Myocyte (in vitro differentiated cells): ENCODE results near the gene EHD2. TPM values are rescaled to one million over a fixed set of nuclear protein-coding genes. Genes with fewer than 3 reads are reported as not detected.

Source experiments
- DNase-seq: peaks from one replicate; pipeline ENCODE4 v3.0.0-alpha.2; 2012; ENCODE audit warnings: low read depth
- total RNA-seq: library from RNA; depleted of rRNA; stranded (reverse); fragments of >200 nt; gene quantifications from 2 replicates; pipeline ENCODE4 v1.2.3, GENCODE V29; 2014

Gene EHD2
- total RNA-seq, 1 donor from 2014 or later, result 97.9 TPM

GRCh38 chr19:47687906-47688305, 25.3 kb upstream of the EHD2 start:
- no peak for DNase-seq

DNA sequence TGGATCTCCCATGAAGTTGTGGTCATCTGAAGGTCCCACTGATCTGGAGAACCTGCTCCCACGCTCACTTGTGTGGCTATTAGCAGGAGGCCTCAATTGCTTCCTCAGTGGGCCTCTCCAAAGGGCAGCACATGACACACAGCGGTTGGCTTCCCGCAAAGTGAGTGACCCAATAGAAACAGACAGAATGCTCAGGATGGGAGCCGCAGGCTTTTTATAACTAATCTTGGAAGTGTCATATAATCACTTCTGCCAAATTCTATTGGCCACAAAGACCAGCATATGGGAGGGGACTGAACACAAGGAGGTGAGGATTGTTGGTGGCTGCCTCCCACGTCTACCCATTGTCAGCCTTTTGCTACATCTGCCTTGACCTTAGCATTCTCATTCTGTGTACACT, 22.1 kb upstream of the EHD2 start:
- DNase-seq, result no peak

DNA sequence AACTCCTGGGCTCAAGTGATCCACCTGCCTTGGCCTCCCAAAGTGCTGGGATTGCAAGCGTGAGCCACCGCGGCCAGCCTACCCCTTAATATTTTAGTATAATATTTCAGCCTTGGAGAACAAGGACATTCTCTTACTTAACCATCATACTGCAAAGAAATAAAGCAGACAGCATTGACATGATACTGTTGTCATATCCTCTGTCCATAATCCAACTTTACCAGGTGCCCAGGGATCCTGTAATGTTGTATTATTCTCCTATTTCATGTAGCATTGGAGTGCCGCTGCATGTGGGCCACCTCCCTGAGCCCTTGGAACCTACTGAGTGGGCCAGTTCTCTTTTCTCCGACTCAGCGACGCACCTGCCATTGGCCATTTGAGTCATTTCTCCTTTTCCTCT, 21.4 kb upstream of the EHD2 start:
- no peak for DNase-seq

- no peak for DNase-seq
These were observed 19.7 kb upstream of the EHD2 start for GRCh38 chr19:47693489-47693888.

- DNase-seq, result no peak
These were observed 19.3 kb upstream of the EHD2 start for GRCh38 chr19:47693903-47694302.

GRCh38 chr19:47694466-47695273, 18.6 kb upstream of the EHD2 start:
- no peak for DNase-seq

GRCh38 chr19:47695533-47696262, 17.5 kb upstream of the EHD2 start:
- DNase-seq, result no peak

- no peak for DNase-seq
These were observed 16.6 kb upstream of the EHD2 start for GRCh38 chr19:47696635-47697034.

DNA sequence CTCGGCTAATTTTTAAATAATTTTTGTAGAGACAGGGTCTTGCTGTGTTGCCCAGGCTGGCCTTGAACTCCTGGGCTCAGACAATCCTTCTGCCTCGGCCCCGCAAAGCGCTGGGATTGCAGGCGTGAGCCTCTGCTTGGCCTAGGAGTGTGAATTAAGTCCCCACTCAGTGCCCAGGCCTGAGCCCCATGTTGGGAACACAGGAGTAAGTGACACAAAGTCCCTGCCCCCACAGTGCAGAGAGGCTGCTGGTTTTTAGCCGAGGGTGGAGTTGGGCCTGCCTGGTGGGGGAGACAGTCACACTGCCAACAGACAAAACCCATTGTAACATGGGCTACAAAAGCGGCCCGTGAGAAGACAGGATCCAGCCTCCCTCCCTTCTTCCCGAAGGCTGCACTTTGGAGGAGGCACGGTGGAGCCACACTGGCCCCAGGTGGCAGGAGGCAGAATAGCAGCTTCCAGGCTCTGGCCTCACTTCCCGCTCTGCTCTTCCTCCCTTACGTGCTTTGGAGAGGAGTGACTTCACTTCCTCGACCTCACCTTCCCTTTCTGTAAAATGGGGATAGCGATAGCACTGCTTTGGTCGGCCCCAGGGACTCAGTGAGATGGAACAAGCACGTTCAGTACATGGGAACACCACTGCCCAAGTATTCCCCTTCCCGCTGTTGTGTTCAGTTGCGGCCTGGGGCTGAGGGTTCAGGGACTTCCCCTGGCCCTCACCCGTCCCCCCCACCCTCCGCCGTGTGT, 15.2 kb upstream of the EHD2 start:
- DNase-seq, result peak; percentile 80

DNA sequence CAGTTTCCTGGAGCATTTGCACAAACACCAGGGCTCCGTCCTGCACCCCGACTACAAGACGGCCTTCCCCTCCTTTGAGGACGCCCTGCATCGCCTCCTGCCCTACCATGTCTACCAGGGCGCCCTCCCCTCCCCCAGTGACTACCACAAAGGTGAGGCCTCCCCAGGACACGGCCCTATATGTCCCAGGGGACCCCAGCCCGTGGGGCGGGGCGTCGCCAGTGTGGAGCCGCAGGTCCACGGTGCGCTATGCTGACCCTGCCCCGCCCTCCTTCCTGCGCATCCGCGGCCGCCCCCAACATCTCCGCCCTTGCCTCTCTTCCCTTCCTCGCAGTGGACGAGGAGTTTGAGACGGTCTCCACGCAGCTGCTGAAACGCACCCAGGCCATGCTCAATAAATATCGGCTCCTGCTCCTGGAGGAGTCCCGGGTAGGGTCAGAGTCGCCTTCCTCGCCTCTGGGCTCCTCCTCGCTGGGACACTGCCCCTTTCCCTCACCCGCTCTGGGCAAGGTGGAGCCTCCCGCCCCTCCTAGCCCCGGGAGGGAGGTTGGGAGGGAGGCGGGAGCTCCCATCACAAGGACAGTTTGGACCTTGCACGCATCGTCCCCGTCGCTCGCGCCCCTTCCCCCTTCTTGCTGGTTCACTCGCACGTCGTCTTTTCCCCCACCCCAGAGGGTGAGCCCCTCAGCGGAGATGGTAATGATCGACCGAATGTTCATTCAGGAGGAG, 14.4 kb upstream of the EHD2 start:
- no peak for DNase-seq

DNA sequence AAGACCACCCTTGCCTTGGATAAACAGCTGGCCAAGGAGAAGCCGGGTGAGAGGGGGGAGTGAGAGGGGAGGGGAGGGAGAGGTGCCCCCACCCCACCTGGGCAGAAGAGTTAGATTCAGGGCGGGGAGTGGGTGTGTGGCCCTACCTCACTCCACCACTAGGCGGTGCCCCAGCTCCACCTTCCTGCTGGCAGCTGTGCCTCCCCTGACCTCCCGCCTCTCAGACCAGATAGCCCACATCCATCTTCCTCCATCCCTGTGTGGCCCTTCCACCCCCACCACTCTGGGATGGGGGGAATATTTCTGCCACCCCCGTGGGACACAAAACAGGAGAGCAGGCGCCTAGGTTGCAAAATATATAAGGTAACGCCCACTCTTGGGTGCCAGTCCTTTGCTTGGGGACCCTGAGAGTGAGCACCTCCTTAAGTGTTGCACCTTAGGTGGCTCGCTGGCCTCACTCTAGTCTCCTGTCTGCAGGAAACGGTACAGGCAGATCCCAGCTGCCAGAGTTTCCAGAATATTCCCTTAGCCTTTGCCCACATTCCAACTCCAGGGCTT, 13.8 kb upstream of the EHD2 start:
- DNase-seq, result peak; percentile 47

DNA sequence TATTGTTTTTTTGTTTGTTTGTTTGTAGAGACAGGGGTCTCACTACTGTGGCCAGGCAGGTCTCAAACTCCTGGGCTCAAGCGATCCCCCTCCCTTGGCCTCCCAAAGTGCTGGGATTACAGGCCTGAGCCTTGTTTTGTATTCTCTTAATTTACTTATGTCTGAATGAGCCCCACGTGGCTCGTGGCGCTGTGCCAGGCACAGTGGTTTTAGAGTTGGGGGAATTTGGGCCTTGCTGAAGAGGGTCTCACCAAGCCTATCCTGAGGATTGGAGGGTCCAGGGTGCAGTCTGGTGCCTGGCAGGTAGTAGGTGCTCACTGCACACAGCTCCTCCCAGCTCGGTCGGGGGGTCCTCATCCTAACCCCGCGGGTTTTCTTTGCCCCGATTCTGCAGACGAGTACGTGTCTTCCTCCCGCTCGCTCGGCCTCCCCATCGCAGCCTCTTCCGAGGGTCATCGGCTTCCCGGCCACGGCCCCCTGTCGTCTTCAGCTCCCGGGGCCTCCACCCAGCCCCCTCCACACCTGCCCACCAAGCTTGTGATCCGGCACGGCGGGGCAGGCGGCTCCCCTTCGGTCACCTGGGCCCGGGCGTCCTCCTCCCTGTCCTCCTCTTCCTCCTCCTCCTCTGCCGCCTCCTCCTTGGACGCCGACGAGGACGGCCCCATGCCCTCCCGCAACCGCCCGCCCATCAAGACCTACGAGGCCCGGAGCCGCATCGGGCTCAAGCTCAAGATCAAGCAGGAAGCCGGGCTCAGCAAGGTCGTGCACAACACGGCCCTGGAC, 12.1 kb upstream of the EHD2 start:
- no peak for DNase-seq

DNA sequence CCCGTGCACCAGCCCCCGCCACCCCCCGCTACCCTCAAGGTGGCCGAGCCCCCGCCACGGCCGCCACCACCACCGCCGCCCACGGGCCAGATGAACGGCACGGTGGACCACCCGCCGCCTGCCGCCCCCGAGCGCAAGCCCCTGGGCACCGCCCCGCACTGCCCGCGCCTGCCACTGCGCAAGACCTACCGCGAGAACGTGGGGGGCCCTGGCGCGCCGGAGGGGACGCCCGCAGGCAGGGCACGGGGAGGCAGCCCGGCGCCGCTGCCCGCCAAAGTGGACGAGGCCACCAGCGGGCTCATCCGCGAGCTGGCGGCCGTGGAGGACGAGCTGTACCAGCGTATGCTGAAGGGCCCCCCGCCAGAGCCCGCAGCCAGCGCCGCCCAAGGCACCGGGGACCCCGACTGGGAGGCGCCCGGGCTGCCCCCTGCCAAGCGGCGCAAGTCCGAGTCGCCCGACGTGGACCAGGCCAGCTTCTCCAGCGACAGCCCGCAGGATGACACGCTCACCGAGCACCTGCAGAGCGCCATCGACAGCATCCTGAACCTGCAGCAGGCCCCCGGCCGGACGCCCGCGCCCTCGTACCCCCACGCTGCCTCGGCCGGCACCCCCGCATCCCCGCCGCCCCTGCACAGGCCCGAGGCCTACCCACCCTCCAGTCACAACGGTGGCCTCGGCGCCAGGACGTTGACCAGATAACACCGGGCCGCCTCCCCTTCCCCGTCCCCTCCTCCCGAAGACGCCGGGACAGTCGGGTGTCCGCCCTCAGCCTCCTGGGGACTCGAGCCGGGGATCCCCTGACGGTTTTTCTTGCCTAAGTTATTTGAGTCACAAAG, 11.3 kb upstream of the EHD2 start:
- DNase-seq, result no peak

DNA sequence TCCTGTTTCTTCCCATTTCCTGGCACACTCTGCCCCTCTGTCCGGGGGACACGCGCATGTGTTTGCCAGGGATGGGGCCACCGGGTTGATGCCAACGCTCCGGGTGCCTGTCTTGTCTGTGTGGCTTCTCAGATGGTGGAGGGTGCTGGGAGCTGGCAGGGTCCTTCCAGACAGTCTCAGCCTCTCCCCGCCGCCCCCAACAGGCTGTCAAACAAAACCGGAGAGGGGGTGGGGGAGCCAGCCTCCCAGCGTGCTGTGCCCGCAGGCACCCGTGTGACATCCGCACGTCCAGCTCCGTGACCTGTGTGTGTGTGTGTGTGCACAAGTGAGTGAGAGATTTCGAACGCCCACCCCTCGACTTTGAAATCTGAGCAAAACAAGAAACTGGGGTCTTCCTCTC, 10.6 kb upstream of the EHD2 start:
- no peak for DNase-seq

- DNase-seq, result no peak
These were observed 9.9 kb upstream of the EHD2 start for GRCh38 chr19:47703301-47703700.

GRCh38 chr19:47704024-47704423, 9.2 kb upstream of the EHD2 start:
- no peak for DNase-seq

- no peak for DNase-seq
These were observed 8.6 kb upstream of the EHD2 start for GRCh38 chr19:47704656-47705055.

- DNase-seq, result peak; percentile 75
These were observed 5.9 kb upstream of the EHD2 start for GRCh38 chr19:47707135-47707925.
